Mesenteric fat pad (tissue), 1 donor: ENCODE results near the gene ATAD3B. TPM values are rescaled to one million over a fixed set of nuclear protein-coding genes. Genes with fewer than 3 reads are reported as not detected.
"Not testable (repeated sequence)": the region's sequence is repeated elsewhere in the genome, so short reads cannot be mapped to it uniquely, and the experiment has no call there.

Experiments
- DNase-seq: peaks from one replicate; pipeline ENCODE4 v3.0.0-alpha.2; 2020; ENCODE audit warnings: low spot score
- long read RNA-seq: library from polyadenylated mRNA; unstranded; transcript quantifications from one replicate; pipeline ENCODE4 v2.0.0, GENCODE V29; 2020
- total RNA-seq: library from RNA; stranded (reverse); fragmentation: NEBNext Ultra II Directional; extraction: Animal tissue kit (Norgen Biotek cat#: 25700); gene quantifications from one replicate; pipeline ENCODE4 v1.2.1, GENCODE V29; 2021
- donor health status: DM: yes; HTN: yes; CAD: no.

The ATAD3B gene
- 12.6 TPM for total RNA-seq
- long read RNA-seq, full-length matches to known transcripts, result 7 of 15 reads
- long read RNA-seq, partial matches to known transcripts, result 5 of 15 reads
- long read RNA-seq, other reads (novel, unspliced or antisense), result 3 of 15 reads

- peak; percentile 94 for DNase-seq
Measured at GRCh38 chr1:1471389-1472052, at the start of gene ATAD3B. ATAD3B (plus strand) TSS chr1:1471765; CDS start chr1:1471885, 120 bp downstream.

GRCh38 chr1:1421907-1422464 is 49.6 kb upstream of the ATAD3B start:
- no peak for DNase-seq

- no peak for DNase-seq
Measured at GRCh38 chr1:1422465-1423244, 48.9 kb upstream of the ATAD3B start.

GRCh38 chr1:1423245-1423597 is 48.3 kb upstream of the ATAD3B start:
- no peak for DNase-seq

- no peak for DNase-seq
Measured at GRCh38 chr1:1424707-1425106, 46.9 kb upstream of the ATAD3B start.

- no peak for DNase-seq
Measured at GRCh38 chr1:1425426-1425752, 46.2 kb upstream of the ATAD3B start.

GRCh38 chr1:1425753-1426495 is 45.6 kb upstream of the ATAD3B start:
- DNase-seq, result peak; percentile 68

GRCh38 chr1:1426496-1427105 is 45.0 kb upstream of the ATAD3B start:
- DNase-seq, result peak; percentile 76

- DNase-seq, result peak; percentile 89
Measured at GRCh38 chr1:1427106-1427819, 44.3 kb upstream of the ATAD3B start.

GRCh38 chr1:1427820-1428148 is 43.8 kb upstream of the ATAD3B start:
- no peak for DNase-seq

- DNase-seq, result peak; percentile 81
Measured at GRCh38 chr1:1428174-1428573, 43.4 kb upstream of the ATAD3B start.

- not testable (repeated sequence) for DNase-seq
Measured at GRCh38 chr1:1428967-1429366, 42.6 kb upstream of the ATAD3B start.

GRCh38 chr1:1429671-1430073 is 41.9 kb upstream of the ATAD3B start:
- no peak for DNase-seq

- DNase-seq, result peak; percentile 94
Measured at GRCh38 chr1:1430114-1430982, 41.2 kb upstream of the ATAD3B start.

- DNase-seq, result peak; percentile 87
Measured at GRCh38 chr1:1430992-1431844, 40.3 kb upstream of the ATAD3B start.

- peak; percentile 90 for DNase-seq
Measured at GRCh38 chr1:1431845-1432273, 39.7 kb upstream of the ATAD3B start.

- peak; percentile 88 for DNase-seq
Measured at GRCh38 chr1:1432274-1432950, 39.2 kb upstream of the ATAD3B start.
